SK-N-SH (cell line): ENCODE data around the gene HSF5. TPM values are rescaled to one million over a fixed set of nuclear protein-coding genes. Genes with fewer than 3 reads are reported as not detected.

ENCODE experiments used
- CTCF ChIA-PET: fragments of 300-600, 350-600 bp; formaldehyde crosslinking; extraction: SDS; loops from one replicate; lab custom pipeline; 2021; lab: Yijun Ruan, JAX
- POLR2A ChIA-PET: fragments of 350-600 bp; sonication (Branson Sonifier 250); formaldehyde crosslinking; extraction: SDS; loops from one replicate; lab custom pipeline; 2020; ENCODE audit warnings: antibody characterized with exemption, inconsistent platforms; lab: Yijun Ruan, JAX
- DNase-seq: peaks from one replicate; pipeline ENCODE4 v3.0.0; 2012
- H2AFZ ChIP-seq: fragments of 200-600 bp; sonication (generic); 2 replicates; pipeline ENCODE4 v1.8.1; 2016; ENCODE audit warnings: antibody characterized with exemption, mild to moderate bottlenecking, low read depth
- H3F3A ChIP-seq: fragments of 200-600 bp; sonication (generic); replicated peaks from 2 replicates; pipeline ENCODE3; 2016; ENCODE audit warnings: antibody characterized with exemption, mild to moderate bottlenecking; ENCODE audit not compliant: insufficient read depth
- H3K27ac ChIP-seq, 2 experiments: fragments of 200-500 bp in 1 of 2; fragments of 200-600 bp in 1 of 2; sonication (Bioruptor generic) in 1 of 2; sonication (generic), shearing (Covaris generic) in 1 of 2; 2 replicates each; pipeline versions ENCODE4 v1.5.1 to v1.6.1; 2014 to 2016; ENCODE audit warnings: low read depth in 2 of 2, inconsistent platforms in 1 of 2, low read length in 1 of 2, mild to moderate bottlenecking in 1 of 2, mixed read lengths in 1 of 2
- H3K27me3 ChIP-seq: fragments of 200-600 bp; sonication (generic), shearing (Covaris generic); 2 replicates; pipeline ENCODE4 v1.6.1; 2016; ENCODE audit warnings: mixed run types; ENCODE audit not compliant: insufficient read depth
- H3K36me3 ChIP-seq, 2 experiments: fragments of 200-500 bp in 1 of 2; fragments of 200-600 bp in 1 of 2; sonication (Bioruptor generic) in 1 of 2; sonication (generic) in 1 of 2; replicated peaks in 1 of 2; 2 replicates each; pipeline versions ENCODE3 to v1.5.1; 2014 to 2016; ENCODE audit warnings: low read length in 1 of 2, mild to moderate bottlenecking in 1 of 2; ENCODE audit not compliant: insufficient read depth in 2 of 2, control insufficient read depth in 1 of 2
- H3K4me1 ChIP-seq, 2 experiments: fragments of 200-500 bp in 1 of 2; fragments of 200-600 bp in 1 of 2; sonication (Bioruptor generic) in 1 of 2; sonication (generic), shearing (Covaris generic) in 1 of 2; 2 replicates each; pipeline versions ENCODE4 v1.5.1 to v1.6.1; 2014 to 2016; ENCODE audit warnings: low read depth in 1 of 2, low read length in 1 of 2, mixed run types in 1 of 2; ENCODE audit not compliant: insufficient read depth in 2 of 2, control insufficient read depth in 1 of 2
- H3K4me2 ChIP-seq: fragments of 200-600 bp; sonication (generic), shearing (Covaris generic); 2 replicates; pipeline ENCODE4 v1.6.1; 2017; ENCODE audit warnings: mixed run types
- H3K4me3 ChIP-seq, 2 experiments: fragments of 200-500 bp in 1 of 2; fragments of 200-600 bp in 1 of 2; sonication (Bioruptor generic) in 1 of 2; sonication (generic), shearing (Covaris generic) in 1 of 2; 2 replicates each; pipeline versions ENCODE4 v1.5.1 to v1.8.1; 2014 to 2016; ENCODE audit warnings: low read depth in 2 of 2, inconsistent platforms in 1 of 2, low read length in 1 of 2, mild to moderate bottlenecking in 1 of 2, mixed read lengths in 1 of 2, moderate library complexity in 1 of 2
- H3K79me2 ChIP-seq: fragments of 200-600 bp; sonication (generic); 2 replicates; pipeline ENCODE4 v1.8.1; 2017; ENCODE audit warnings: mild to moderate bottlenecking; ENCODE audit not compliant: insufficient read depth
- H3K9ac ChIP-seq: fragments of 200-600 bp; sonication (generic); 2 replicates; pipeline ENCODE4 v1.6.1; 2017; ENCODE audit warnings: mixed run types
- H3K9me2 ChIP-seq: fragments of 200-600 bp; sonication (generic); 2 replicates; pipeline ENCODE4 v1.6.1; 2017; ENCODE audit warnings: mixed run types
- H3K9me3 ChIP-seq: fragments of 200-600 bp; sonication (generic); 2 replicates; pipeline ENCODE4 v1.6.1; 2017; ENCODE audit warnings: mixed run types, mild to moderate bottlenecking, moderate library complexity
- H4K20me1 ChIP-seq: fragments of 200-600 bp; sonication (generic); 2 replicates; pipeline ENCODE4 v1.6.1; 2017; ENCODE audit warnings: mild to moderate bottlenecking, mixed run types; ENCODE audit not compliant: insufficient read depth
- FOSL2 ChIP-seq: IDR thresholded peaks from 2 replicates; pipeline ENCODE4 v1.4.0; 2012; ENCODE audit warnings: low read depth, mild to moderate bottlenecking, moderate library complexity, borderline replicate concordance
- FOXJ3 ChIP-seq: sonication (generic); formaldehyde crosslinking; IDR thresholded peaks from 2 replicates; pipeline ENCODE4 v1.5.1; 2020; ENCODE audit warnings: mild to moderate bottlenecking, missing genetic modification reagents
- GATA2 ChIP-seq: sonication (generic); formaldehyde crosslinking; IDR thresholded peaks from 2 replicates; pipeline ENCODE4 v1.5.0; 2020; ENCODE audit warnings: mild to moderate bottlenecking, missing genetic modification reagents
- RXRA ChIP-seq: IDR thresholded peaks from 2 replicates; pipeline ENCODE4 v1.4.0; 2012; ENCODE audit warnings: low read depth, mild to moderate bottlenecking, borderline replicate concordance
- WGBS: methylation state at CpG from one replicate; pipeline ENCODE4 v1.1.6; 2017; ENCODE audit warnings: low lambda C conversion rate; 5-methylcytosine and 5-hydroxymethylcytosine counted together
- polyA plus RNA-seq, 3 experiments: library from polyadenylated mRNA; depleted of rRNA; stranded (reverse); fragments of >200 nt; gene quantifications; 2 replicates each; pipeline ENCODE4 v1.2.3, GENCODE V29; 2012
- TF ChIP-seq, protein P1 (sequence below): IDR thresholded peaks from 2 replicates; pipeline ENCODE4 v1.4.0; 2012; ENCODE audit warnings: low read depth, borderline replicate concordance

Gene HSF5
- polyA plus RNA-seq, 1 of the 3 experiments (the other 2 are of a cell fraction), result not detected

DNA sequence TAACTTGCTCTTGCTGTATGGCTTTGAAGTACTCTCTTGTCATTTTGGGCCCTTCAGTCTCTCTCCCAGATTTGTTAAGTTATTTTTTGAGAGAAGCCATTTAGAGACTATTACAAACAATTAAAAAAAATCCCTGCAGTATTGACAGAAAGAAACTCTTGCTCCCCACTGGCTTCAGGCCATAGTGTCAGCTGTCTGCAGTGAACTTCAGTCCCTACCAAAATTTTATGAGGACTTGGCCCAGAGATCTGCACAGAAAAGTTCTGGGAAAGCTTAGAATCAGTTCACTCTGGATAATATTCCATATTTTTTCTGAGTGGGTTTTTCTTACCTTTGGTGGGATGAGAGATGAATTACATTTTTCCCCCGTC is 105.4 kb downstream of the HSF5 start:
- Histone ChIP-seq H3K27me3 (peaks cover 36% of the 10 kb centered on the region), H3K4me3 (no peak overlapping the region), H3K79me2 (no peaks in the 10 kb centered on the region), H4K20me1 (no peaks in the 10 kb centered on the region), H3F3A (no peaks in the 10 kb centered on the region), H3K9ac (no peak overlapping the region), H3K9me3 (no peaks in the 10 kb centered on the region), H3K4me1 (no peaks in the 10 kb centered on the region), H3K4me2 (no peak overlapping the region), H2AFZ (no peak overlapping the region), H3K36me3 (no peaks in the 10 kb centered on the region), H3K27ac (no peak overlapping the region), H3K9me2 (no peaks in the 10 kb centered on the region)
- CTCF ChIA-PET, result interaction anchor here (1.0 to 2.3 kb wide), 6 partner anchors 10 to 66 kb away, joined by 3 to 9 read pairs (median 6); no protein-coding TSS in a partner anchor
- WGBS, result 48% methylated on average over 1 of the region's 1 CpG
- TF ChIP-seq GATA2 (CRISPR knock-in tag), result no peak
- no peak for TF ChIP-seq RXRA
- no peak for TF ChIP-seq FOSL2
- TF ChIP-seq FOXJ3, result no peak
- no peak for DNase-seq
- POLR2A ChIA-PET, result no interaction called here

GRCh38 chr17:58382108-58382871 is 105.9 kb downstream of the HSF5 start:
- H3K9ac ChIP-seq, result no peak overlapping the region
- TF ChIP-seq, protein P1, sequence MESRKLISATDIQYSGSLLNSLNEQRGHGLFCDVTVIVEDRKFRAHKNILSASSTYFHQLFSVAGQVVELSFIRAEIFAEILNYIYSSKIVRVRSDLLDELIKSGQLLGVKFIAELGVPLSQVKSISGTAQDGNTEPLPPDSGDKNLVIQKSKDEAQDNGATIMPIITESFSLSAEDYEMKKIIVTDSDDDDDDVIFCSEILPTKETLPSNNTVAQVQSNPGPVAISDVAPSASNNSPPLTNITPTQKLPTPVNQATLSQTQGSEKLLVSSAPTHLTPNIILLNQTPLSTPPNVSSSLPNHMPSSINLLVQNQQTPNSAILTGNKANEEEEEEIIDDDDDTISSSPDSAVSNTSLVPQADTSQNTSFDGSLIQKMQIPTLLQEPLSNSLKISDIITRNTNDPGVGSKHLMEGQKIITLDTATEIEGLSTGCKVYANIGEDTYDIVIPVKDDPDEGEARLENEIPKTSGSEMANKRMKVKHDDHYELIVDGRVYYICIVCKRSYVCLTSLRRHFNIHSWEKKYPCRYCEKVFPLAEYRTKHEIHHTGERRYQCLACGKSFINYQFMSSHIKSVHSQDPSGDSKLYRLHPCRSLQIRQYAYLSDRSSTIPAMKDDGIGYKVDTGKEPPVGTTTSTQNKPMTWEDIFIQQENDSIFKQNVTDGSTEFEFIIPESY, result no peak
- TF ChIP-seq, all 33 proteins: peak for 0
- CTCF ChIA-PET, result interaction anchor here (0.6 to 3.0 kb wide), 10 partner anchors 10 to 133 kb away, joined by 3 to 13 read pairs (median 4); no protein-coding TSS in a partner anchor
- H3K9me2 ChIP-seq, result no peaks in the 10 kb centered on the region
- 14% methylated on average over 4 of the region's 4 CpGs for WGBS
- H3K36me3 ChIP-seq, result no peaks in the 10 kb centered on the region
- no peak overlapping the region for H3K4me2 ChIP-seq
- POLR2A ChIA-PET, result no interaction called here
- peaks cover 36% of the 10 kb centered on the region for H3K27me3 ChIP-seq
- H3K27ac ChIP-seq, result no peak overlapping the region
- no peak overlapping the region for H3K4me3 ChIP-seq
- H3K9me3 ChIP-seq, result no peaks in the 10 kb centered on the region
- no peak overlapping the region for H2AFZ ChIP-seq
- H3F3A ChIP-seq, result no peaks in the 10 kb centered on the region
- DNase-seq, result no peak
- no peaks in the 10 kb centered on the region for H3K4me1 ChIP-seq
- H4K20me1 ChIP-seq, result no peaks in the 10 kb centered on the region
- no peaks in the 10 kb centered on the region for H3K79me2 ChIP-seq
